ENCODE measurements around the gene GREB1.

GREB1 gene

GRCh38 chr2:11509657-11510360 is 24.0 kb upstream of the GREB1 start:
- no peak for DNase-seq (ENCODE audit: low read depth in 1 of 2, low spot score in 1 of 2)

- no peak for DNase-seq (ENCODE audit: low read depth in 1 of 2, low spot score in 1 of 2)
Observed at GRCh38 chr2:11512431-11512830, 21.4 kb upstream of the GREB1 start.

- no peak for DNase-seq (ENCODE audit: low read depth in 1 of 2, low spot score in 1 of 2)
Observed at GRCh38 chr2:11513319-11513718, 20.5 kb upstream of the GREB1 start.

- DNase-seq (ENCODE audit: low read depth in 1 of 2, low spot score in 1 of 2), result no peak
Observed at GRCh38 chr2:11514081-11514730, 19.6 kb upstream of the GREB1 start.

- no peak for DNase-seq (ENCODE audit: low read depth in 1 of 2, low spot score in 1 of 2)
Observed at GRCh38 chr2:11514904-11515303, 18.9 kb upstream of the GREB1 start.

- no peak for DNase-seq (ENCODE audit: low read depth in 1 of 2, low spot score in 1 of 2)
Observed at GRCh38 chr2:11515490-11515981, 18.3 kb upstream of the GREB1 start.

- DNase-seq (ENCODE audit: low read depth in 1 of 2, low spot score in 1 of 2), result no peak
Observed at GRCh38 chr2:11516984-11517648, 16.7 kb upstream of the GREB1 start.

- no peak for DNase-seq (ENCODE audit: low read depth in 1 of 2, low spot score in 1 of 2)
Observed at GRCh38 chr2:11517906-11518305, 15.9 kb upstream of the GREB1 start.

- no peak for DNase-seq (ENCODE audit: low read depth in 1 of 2, low spot score in 1 of 2)
Observed at GRCh38 chr2:11520092-11520693, 13.7 kb upstream of the GREB1 start.

- no peak for DNase-seq (ENCODE audit: low read depth in 1 of 2, low spot score in 1 of 2)
Observed at GRCh38 chr2:11521775-11522174, 12.1 kb upstream of the GREB1 start.

- no peak for DNase-seq (ENCODE audit: low read depth in 1 of 2, low spot score in 1 of 2)
Observed at GRCh38 chr2:11524470-11524869, 9.4 kb upstream of the GREB1 start.

GRCh38 chr2:11525762-11526161 is 8.1 kb upstream of the GREB1 start:
- no peak for DNase-seq (ENCODE audit: low read depth in 1 of 2, low spot score in 1 of 2)

GRCh38 chr2:11527001-11527400 is 6.8 kb upstream of the GREB1 start:
- DNase-seq (ENCODE audit: low read depth in 1 of 2, low spot score in 1 of 2), result no peak

GRCh38 chr2:11528228-11528627 is 5.6 kb upstream of the GREB1 start:
- no peak for DNase-seq (ENCODE audit: low read depth in 1 of 2, low spot score in 1 of 2)

- no peak for DNase-seq (ENCODE audit: low read depth in 1 of 2, low spot score in 1 of 2)
Observed at GRCh38 chr2:11530864-11531465, 2.9 kb upstream of the GREB1 start.

GRCh38 chr2:11532416-11533055 is 1.3 kb upstream of the GREB1 start:
- DNase-seq (ENCODE audit: low read depth in 1 of 2, low spot score in 1 of 2), result no peak

- no peak for DNase-seq (ENCODE audit: low read depth in 1 of 2, low spot score in 1 of 2)
Observed at GRCh38 chr2:11534071-11534745, 363 bp downstream of the GREB1 start.

- no peak for DNase-seq (ENCODE audit: low read depth in 1 of 2, low spot score in 1 of 2)
Observed at GRCh38 chr2:11534746-11535484, 1.1 kb downstream of the GREB1 start.

- no peak for DNase-seq (ENCODE audit: low read depth in 1 of 2, low spot score in 1 of 2)
Observed at GRCh38 chr2:11535899-11536344, 2.1 kb downstream of the GREB1 start.

GRCh38 chr2:11537951-11538350 is 4.1 kb downstream of the GREB1 start:
- DNase-seq (ENCODE audit: low read depth in 1 of 2, low spot score in 1 of 2), result no peak
